OCI-LY3 (cell line): Measurements from ENCODE around the gene SNX25.

Experiments used
- CTCF ChIP-seq: fragments of 200-600, 300-600 bp; sonication (generic); IDR thresholded peaks from 2 replicates; pipeline ENCODE4 v1.5.1; 2014; ENCODE audit warnings: antibody characterized with exemption, low read length, low read depth
- EZH2phosphoT487 ChIP-seq: fragments of 200-600 bp; shearing (Covaris generic); IDR thresholded peaks from 2 replicates; pipeline ENCODE4 v1.6.1; 2018; ENCODE audit warnings: antibody characterized with exemption, mixed run types, low read depth

GRCh38 chr4:185357211-185357610 lies 147.8 kb downstream of the SNX25 start:
- TF ChIP-seq CTCF, result no peak
- TF ChIP-seq EZH2phosphoT487, result no peak
